Progenitor cell of endocrine pancreas (in vitro differentiated cells): Measurements from ENCODE around the gene ZACN. TPM values are rescaled to one million over a fixed set of nuclear protein-coding genes. Genes with fewer than 3 reads are reported as not detected.

Experiments
- DNase-seq: peaks from one replicate; pipeline ENCODE4 v3.0.0; 2021; ENCODE audit warnings: low spot score; ENCODE audit not compliant: unreplicated experiment
- H3K27ac Mint-ChIP-seq: 2 replicates; pipeline ENCODE4 v1.8.0; 2021; ENCODE audit warnings: mild to moderate bottlenecking, moderate library complexity, mixed read lengths
- H3K27me3 Mint-ChIP-seq: 2 replicates; pipeline ENCODE4 v1.8.0; 2021; ENCODE audit warnings: mixed read lengths
- H3K36me3 Mint-ChIP-seq: 2 replicates; pipeline ENCODE4 v1.8.0; 2022; ENCODE audit warnings: mixed read lengths; ENCODE audit not compliant: insufficient read depth
- H3K4me1 Mint-ChIP-seq: 2 replicates; pipeline ENCODE4 v1.8.0; 2021; ENCODE audit warnings: low read depth, mixed read lengths
- H3K4me3 Mint-ChIP-seq: 2 replicates; pipeline ENCODE4 v1.8.0; 2021; ENCODE audit warnings: low read depth, mild to moderate bottlenecking, moderate library complexity, mixed read lengths
- H3K9me3 Mint-ChIP-seq: 2 replicates; pipeline ENCODE4 v1.8.0; 2021; ENCODE audit warnings: low read depth, mixed read lengths
- CTCF ChIP-seq: fragments of 200-600 bp; sonication (generic); IDR thresholded peaks from one replicate; pipeline ENCODE4 v1.5.0; 2021; ENCODE audit warnings: antibody characterized with exemption, mild to moderate bottlenecking; ENCODE audit not compliant: unreplicated experiment
- total RNA-seq: library from RNA; stranded (reverse); gene quantifications from 2 replicates; pipeline ENCODE4 v1.2.1, GENCODE V29; 2021

Gene ZACN
- total RNA-seq, 1 donor from 2014 or later: 0.96 TPM

- peaks cover 15% of the 10 kb centered on the region for H3K36me3 Mint-ChIP-seq
- DNase-seq: no peak
- no peak overlapping the region for H3K4me3 Mint-ChIP-seq
- no peaks in the 10 kb centered on the region for H3K27me3 Mint-ChIP-seq
- H3K4me1 Mint-ChIP-seq: peaks cover 6% of the 10 kb centered on the region
- TF ChIP-seq CTCF: no peak
- no peak overlapping the region for H3K27ac Mint-ChIP-seq
- no peaks in the 10 kb centered on the region for H3K9me3 Mint-ChIP-seq
These were observed 10.9 kb downstream of the ZACN start for GRCh38 chr17:76089680-76090516.

GRCh38 chr17:76090517-76091129 lies 11.6 kb downstream of the ZACN start:
- Mint-ChIP-seq H3K27ac (no peak overlapping the region), H3K36me3 (peaks cover 15% of the 10 kb centered on the region), H3K27me3 (no peaks in the 10 kb centered on the region), H3K4me3 (no peak overlapping the region), H3K4me1 (peaks cover 2% of the 10 kb centered on the region), H3K9me3 (no peaks in the 10 kb centered on the region)
- no peak for TF ChIP-seq CTCF
- DNase-seq: no peak

- no peak for DNase-seq
- H3K27me3 Mint-ChIP-seq: no peaks in the 10 kb centered on the region
- TF ChIP-seq CTCF: no peak
- no peaks in the 10 kb centered on the region for H3K4me1 Mint-ChIP-seq
- H3K9me3 Mint-ChIP-seq: no peaks in the 10 kb centered on the region
- H3K27ac Mint-ChIP-seq: no peak overlapping the region
- no peak overlapping the region for H3K4me3 Mint-ChIP-seq
- peaks cover 14% of the 10 kb centered on the region for H3K36me3 Mint-ChIP-seq
These were observed 12.7 kb downstream of the ZACN start for GRCh38 chr17:76091526-76092286.

- H3K9me3 Mint-ChIP-seq: no peaks in the 10 kb centered on the region
- no peak overlapping the region for H3K4me3 Mint-ChIP-seq
- H3K27ac Mint-ChIP-seq: no peak overlapping the region
- H3K36me3 Mint-ChIP-seq: peaks cover 20% of the 10 kb centered on the region
- DNase-seq: no peak
- no peak for TF ChIP-seq CTCF
- H3K4me1 Mint-ChIP-seq: no peaks in the 10 kb centered on the region
- H3K27me3 Mint-ChIP-seq: no peaks in the 10 kb centered on the region
These were observed 13.8 kb downstream of the ZACN start for GRCh38 chr17:76092526-76093413.
